NB4 (cell line): ENCODE measurements around the gene ZSWIM3.

Source experiments
- CTCF ChIP-seq: IDR thresholded peaks from one replicate; pipeline ENCODE4 v1.5.1; 2012; ENCODE audit warnings: low read depth, low read length
- MAX ChIP-seq: IDR thresholded peaks from 2 replicates; pipeline ENCODE4 v1.6.1; 2011; ENCODE audit warnings: low read depth, low read length
- MYC ChIP-seq: IDR thresholded peaks from 2 replicates; pipeline ENCODE4 v1.6.1; 2011; ENCODE audit warnings: low read depth, low read length
- POLR2A ChIP-seq: IDR thresholded peaks from 2 replicates; pipeline ENCODE4 v1.6.1; 2011; ENCODE audit warnings: mild to moderate bottlenecking; ENCODE audit not compliant: insufficient read length; ENCODE audit errors: extremely low read depth

- TF ChIP-seq CTCF (no peak), POLR2A (no peak), MAX (no peak), MYC (no peak)
These were observed 64.1 kb downstream of the ZSWIM3 start for GRCh38 chr20:45921337-45922189.
